K562 (cell line): ENCODE measurements around the gene ADORA3. TPM values are rescaled to one million over a fixed set of nuclear protein-coding genes. Genes with fewer than 3 reads are reported as not detected.

Experiments
- BACH1 ChIP-seq: fragments of 200-800 bp; sonication (Bioruptor generic); IDR thresholded peaks from 2 replicates; pipeline ENCODE4 v1.6.1; 2016; ENCODE audit warnings: missing genetic modification characterization, missing compliant biosample characterization
- CCAR2 ChIP-seq: fragments of 200-400 bp; formaldehyde crosslinking; IDR thresholded peaks from 2 replicates; pipeline ENCODE4 v1.6.1; 2017; ENCODE audit warnings: mild to moderate bottlenecking, low read depth, low read length
- CHD2 ChIP-seq: IDR thresholded peaks from 2 replicates; pipeline ENCODE4 v1.6.1; 2011; ENCODE audit warnings: low read depth, low read length
- CLOCK ChIP-seq: fragments of 250-450 bp; sonication (Bioruptor Pico); IDR thresholded peaks from 2 replicates; pipeline ENCODE4 v1.4.0; 2020; ENCODE audit warnings: mild to moderate bottlenecking, moderate library complexity, borderline replicate concordance
- COPS2 ChIP-seq: fragments of 450-650 bp; conservative IDR thresholded peaks from 2 replicates; pipeline ENCODE4 v1.6.1; 2016; ENCODE audit warnings: mild to moderate bottlenecking, moderate library complexity
- CREM ChIP-seq: IDR thresholded peaks from 2 replicates; pipeline ENCODE4 v1.6.1; 2014; ENCODE audit warnings: antibody characterized with exemption, low read depth
- E2F3 ChIP-seq: fragments of 250-450 bp; sonication (Bioruptor Pico); IDR thresholded peaks from 2 replicates; pipeline ENCODE4 v1.4.0; 2020; ENCODE audit warnings: mild to moderate bottlenecking
- HMGXB4 ChIP-seq: sonication (generic); formaldehyde crosslinking; IDR thresholded peaks from 2 replicates; pipeline ENCODE4 v1.8.1; 2023; ENCODE audit warnings: mild to moderate bottlenecking, missing genetic modification reagents
- MBD2 ChIP-seq: sonication (generic); IDR thresholded peaks from 2 replicates; pipeline ENCODE4 v1.6.1; 2016; ENCODE audit warnings: low read depth, borderline replicate concordance
- MTA2 ChIP-seq: fragments of 450-650 bp; IDR thresholded peaks from 2 replicates; pipeline ENCODE4 v1.6.1; 2016; ENCODE audit warnings: low read depth
- PURB ChIP-seq: sonication (generic); formaldehyde crosslinking; IDR thresholded peaks from 2 replicates; pipeline ENCODE4 v1.9.0; 2021; ENCODE audit warnings: low read depth, mild to moderate bottlenecking, missing genetic modification reagents
- RERE ChIP-seq: sonication (generic); formaldehyde crosslinking; IDR thresholded peaks from 2 replicates; pipeline ENCODE4 v1.8.0; 2023; ENCODE audit warnings: missing genetic modification reagents, mild to moderate bottlenecking, borderline replicate concordance
- TFAM ChIP-seq: fragments of 250-450 bp; sonication (Bioruptor Pico); conservative IDR thresholded peaks from 2 replicates; pipeline ENCODE4 v1.5.0; 2021; ENCODE audit warnings: mild to moderate bottlenecking, moderate library complexity
- XRCC3 ChIP-seq: fragments of 450-650 bp; IDR thresholded peaks from 2 replicates; pipeline ENCODE4 v1.6.1; 2017; ENCODE audit warnings: mild to moderate bottlenecking, moderate library complexity
- ZFP30 ChIP-seq: fragments of 250-450 bp; sonication (Bioruptor Pico); IDR thresholded peaks from 2 replicates; pipeline ENCODE4 v1.8.0; 2022; ENCODE audit warnings: moderate library complexity, mild to moderate bottlenecking, inconsistent platforms, borderline replicate concordance
- ZFX ChIP-seq: sonication (generic); formaldehyde crosslinking; IDR thresholded peaks from 2 replicates; pipeline ENCODE4 v1.8.0; 2022; ENCODE audit warnings: mild to moderate bottlenecking, missing genetic modification reagents, moderate library complexity
- ZNF41 ChIP-seq: fragments of 250-450 bp; sonication (Bioruptor Pico); conservative IDR thresholded peaks from 2 replicates; pipeline ENCODE4 v1.4.0; 2020; ENCODE audit warnings: mild to moderate bottlenecking
- polyA plus RNA-seq, 8 experiments: library from polyadenylated mRNA; depleted of rRNA in 4 of 8; stranded (reverse) in 5 of 8; unstranded in 3 of 8; fragments of >200 nt; fragmentation: Nextera tagmentation in 2 of 8; fragmentation: Illumina TruSeq in 1 of 8; extraction: Ambion mirVana in 2 of 8; extraction: Trizol in 1 of 8; gene quantifications; 2 replicates each; pipeline versions ENCODE4 v1.2.1 to v1.2.3, GENCODE V29; 2011 to 2014; ENCODE audit warnings: inconsistent platforms in 1 of 8, missing spikeins in 1 of 8
- total RNA-seq, 7 experiments: library from RNA; depleted of rRNA in 6 of 7; stranded (reverse); fragments of >200 nt in 6 of 7; fragmentation: Illumina TruSeq in 2 of 7; extraction: Trizol in 2 of 7; gene quantifications; 2 replicates each; pipeline versions ENCODE4 v1.2.1 to v1.2.3, GENCODE V29; 2011 to 2021; ENCODE audit warnings: low replicate concordance in 1 of 7

The ADORA3 gene
- total and polyA plus RNA-seq, 9 of the 15 experiments (the other 6 are each of a cell fraction or from before 2014, with no cell fraction given): 0.09 to 0.35 (median 0.16) TPM; not detected in 3

- TF ChIP-seq TFAM (CRISPR knock-in tag) (no peak), PURB (CRISPR knock-in tag) (no peak), RERE (CRISPR knock-in tag) (no peak), COPS2 (no peak), ZNF41 (no peak), CLOCK (CRISPR knock-in tag) (no peak), CCAR2 (no peak), CHD2 (no peak), BACH1 (tag) (peak; percentile 31; the same call in 1 of the 2 replicates), MTA2 (no peak), XRCC3 (no peak), ZFP30 (CRISPR knock-in tag) (no peak), ZFX (CRISPR knock-in tag) (no peak), E2F3 (CRISPR knock-in tag) (no peak), CREM (no peak), MBD2 (no peak), HMGXB4 (CRISPR knock-in tag) (no peak)
Measured at GRCh38 chr1:111463029-111463683, 40.3 kb downstream of the ADORA3 start (continued).
